Peyer's patch (tissue), 4 donors: Measurements from ENCODE around the gene ADAMTS10.

Experiments used
- POLR2A ChIP-seq, 2 donors: fragments of 450-650 bp; IDR thresholded peaks; one replicate each; pipeline ENCODE4 v1.5.1; 2017; ENCODE audit warnings: antibody characterized with exemption in 2 of 2, mild to moderate bottlenecking in 2 of 2, moderate library complexity in 2 of 2
- TF ChIP-seq, protein P1 (sequence below), 6 experiments: fragments of 450-650 bp in 4 of 6; fragments of 200-600 bp in 2 of 6; sonication (generic) in 1 of 6; IDR thresholded peaks; one replicate each; pipeline ENCODE4 v1.5.1; 2017 to 2019; ENCODE audit warnings: antibody characterized with exemption in 6 of 6, mild to moderate bottlenecking in 3 of 6, moderate library complexity in 1 of 6

DNA sequence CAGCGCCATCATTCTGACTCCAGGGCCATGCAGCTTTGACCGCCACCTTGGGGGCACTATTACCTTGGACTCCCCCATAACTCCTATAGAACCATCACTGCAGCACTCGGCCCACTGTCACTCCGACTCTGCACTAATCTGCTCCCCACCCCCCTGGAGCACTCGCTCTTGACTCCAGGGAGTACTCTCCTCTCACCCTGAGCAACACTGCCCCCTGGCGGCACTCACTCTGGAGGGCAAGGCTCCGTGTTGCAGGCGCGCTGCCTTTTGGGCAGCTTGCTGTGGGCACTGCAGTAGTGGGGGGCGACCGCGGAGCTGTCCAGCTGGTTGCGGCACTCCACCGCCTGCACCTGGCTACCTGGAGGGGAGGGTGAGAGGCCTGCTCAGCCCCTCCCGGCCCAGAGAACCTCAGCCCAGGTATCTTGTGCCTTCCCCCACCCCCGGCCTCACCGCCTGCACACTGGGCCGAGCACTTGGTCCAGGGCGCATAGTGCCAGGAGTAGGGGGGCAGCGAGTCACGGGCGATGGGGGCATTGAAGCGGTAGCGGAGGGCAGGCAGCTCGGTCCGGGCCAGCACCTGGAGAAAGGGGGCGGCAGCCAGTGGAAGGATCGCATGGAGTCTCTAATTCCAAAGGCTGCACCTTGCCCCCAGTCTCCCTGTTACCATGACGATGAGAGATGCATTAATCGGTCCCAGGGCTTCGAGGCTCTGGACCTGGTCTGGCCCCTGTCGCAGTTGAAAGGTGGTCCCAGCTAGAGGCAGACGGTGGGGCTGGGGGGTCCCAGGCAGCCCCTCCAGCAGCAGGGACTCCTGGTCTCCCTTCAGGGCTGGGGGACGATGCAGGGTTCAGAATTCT, 24.4 kb downstream of the ADAMTS10 start:
- TF ChIP-seq, protein P1, sequence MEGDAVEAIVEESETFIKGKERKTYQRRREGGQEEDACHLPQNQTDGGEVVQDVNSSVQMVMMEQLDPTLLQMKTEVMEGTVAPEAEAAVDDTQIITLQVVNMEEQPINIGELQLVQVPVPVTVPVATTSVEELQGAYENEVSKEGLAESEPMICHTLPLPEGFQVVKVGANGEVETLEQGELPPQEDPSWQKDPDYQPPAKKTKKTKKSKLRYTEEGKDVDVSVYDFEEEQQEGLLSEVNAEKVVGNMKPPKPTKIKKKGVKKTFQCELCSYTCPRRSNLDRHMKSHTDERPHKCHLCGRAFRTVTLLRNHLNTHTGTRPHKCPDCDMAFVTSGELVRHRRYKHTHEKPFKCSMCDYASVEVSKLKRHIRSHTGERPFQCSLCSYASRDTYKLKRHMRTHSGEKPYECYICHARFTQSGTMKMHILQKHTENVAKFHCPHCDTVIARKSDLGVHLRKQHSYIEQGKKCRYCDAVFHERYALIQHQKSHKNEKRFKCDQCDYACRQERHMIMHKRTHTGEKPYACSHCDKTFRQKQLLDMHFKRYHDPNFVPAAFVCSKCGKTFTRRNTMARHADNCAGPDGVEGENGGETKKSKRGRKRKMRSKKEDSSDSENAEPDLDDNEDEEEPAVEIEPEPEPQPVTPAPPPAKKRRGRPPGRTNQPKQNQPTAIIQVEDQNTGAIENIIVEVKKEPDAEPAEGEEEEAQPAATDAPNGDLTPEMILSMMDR (IDR thresholded peaks at IDR 0.05): peak; percentile 28 to 59 (median 52)
- no peak for TF ChIP-seq POLR2A (IDR thresholded peaks at IDR 0.05)
